ENCODE results near the gene TRDMT1. TPM values are rescaled to one million over a fixed set of nuclear protein-coding genes. Genes with fewer than 3 reads are reported as not detected.

The TRDMT1 gene
- total RNA-seq, 3 donors from 2014 or later: 5.8 to 18.6 (median 13.4) TPM

DNA sequence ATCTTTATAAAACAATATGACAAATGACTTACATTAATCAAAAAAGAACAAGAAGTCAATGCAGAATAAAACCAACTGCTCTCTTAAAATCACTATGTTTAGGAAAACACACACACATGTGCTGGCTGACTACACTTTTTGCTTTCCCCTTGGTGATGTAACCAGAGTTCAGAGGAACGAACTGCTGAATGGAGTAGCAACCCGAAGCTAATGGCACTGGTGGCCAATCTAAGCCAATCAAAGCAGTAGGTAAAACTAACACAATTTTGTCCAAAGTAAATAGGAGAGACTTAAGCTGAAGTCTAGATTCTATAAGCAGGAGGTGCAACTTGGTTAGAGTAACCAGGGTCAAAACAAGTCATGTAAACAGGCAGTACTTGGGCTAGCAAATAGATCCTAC lies 38.6 kb downstream of the TRDMT1 start:
- Histone ChIP-seq H3K27me3 (no peaks in the 10 kb centered on the region), H3K9me3 (no peaks in the 10 kb centered on the region), H3K36me3 (no peaks in the 10 kb centered on the region), H3K4me1 (no peaks in the 10 kb centered on the region), H3K4me3 (no peak overlapping the region), H3K27ac (no peak overlapping the region)
- no peak for DNase-seq (ENCODE audit: low spot score in 2 of 2)
- TF ChIP-seq POLR2AphosphoS5 (IDR thresholded peaks at IDR 0.05) (no peak), POLR2A (IDR thresholded peaks at IDR 0.05) (no peak), CTCF (IDR thresholded peaks at IDR 0.05) (no peak)
- intact Hi-C loops (cut with DNase I; ENCODE audit: low total_unique reads): no loop called here

DNA sequence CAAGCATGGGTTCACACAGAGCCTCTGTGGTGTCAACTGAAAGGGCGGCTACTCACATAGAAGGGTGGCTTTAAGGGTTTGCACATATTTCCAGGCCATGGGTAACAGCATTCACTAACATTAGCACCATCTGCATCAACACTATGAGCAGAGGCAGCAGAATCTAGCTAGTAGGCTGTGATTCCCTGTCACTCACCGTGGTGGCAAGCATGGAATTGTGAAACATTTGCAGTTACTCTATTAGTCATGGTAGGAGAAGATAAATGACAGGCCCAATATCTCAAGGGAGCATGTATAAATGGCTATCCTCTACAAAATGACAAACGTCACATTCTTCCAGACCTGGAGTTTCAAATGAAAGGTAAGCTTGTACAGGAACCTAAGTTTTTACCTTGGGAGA lies 39.7 kb downstream of the TRDMT1 start:
- Histone ChIP-seq H3K27ac (no peak overlapping the region), H3K4me3 (no peak overlapping the region), H3K9me3 (no peaks in the 10 kb centered on the region), H3K4me1 (no peaks in the 10 kb centered on the region), H3K36me3 (no peaks in the 10 kb centered on the region), H3K27me3 (no peaks in the 10 kb centered on the region)
- no peak for TF ChIP-seq POLR2AphosphoS5 (IDR thresholded peaks at IDR 0.05)
- no peak for TF ChIP-seq CTCF (IDR thresholded peaks at IDR 0.05)
- no peak for TF ChIP-seq POLR2A (IDR thresholded peaks at IDR 0.05)
- DNase-seq (ENCODE audit: low spot score in 2 of 2): no peak
- intact Hi-C loops (cut with DNase I; ENCODE audit: low total_unique reads): no loop called here

DNA sequence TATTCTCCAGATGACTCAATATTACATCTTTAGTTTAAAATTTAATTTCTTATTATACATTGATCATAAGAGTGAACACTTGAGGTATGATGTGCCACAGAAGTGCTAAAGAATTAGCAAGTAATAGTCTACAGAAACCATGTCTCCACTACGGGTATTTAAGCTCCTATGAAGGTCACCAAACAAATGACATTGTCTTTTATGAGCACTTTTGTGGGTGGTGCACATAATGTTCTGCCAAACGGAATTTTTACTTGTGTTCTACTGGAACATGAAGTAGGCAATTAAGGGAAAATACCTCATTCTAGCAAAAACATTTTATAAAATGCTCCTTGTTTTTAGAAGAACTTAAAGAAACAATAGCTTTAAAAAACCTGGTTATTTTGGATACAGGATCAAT lies 44.4 kb downstream of the TRDMT1 start:
- no peak for TF ChIP-seq CTCF (IDR thresholded peaks at IDR 0.05)
- Histone ChIP-seq H3K9me3 (no peaks in the 10 kb centered on the region), H3K4me3 (no peak overlapping the region), H3K27me3 (no peaks in the 10 kb centered on the region), H3K27ac (no peak overlapping the region), H3K36me3 (no peaks in the 10 kb centered on the region), H3K4me1 (no peaks in the 10 kb centered on the region)
- DNase-seq (ENCODE audit: low spot score in 2 of 2): no peak
- intact Hi-C loops (cut with DNase I; ENCODE audit: low total_unique reads): no loop called here

- Histone ChIP-seq H3K27ac (no peak overlapping the region), H3K4me1 (no peaks in the 10 kb centered on the region), H3K27me3 (no peaks in the 10 kb centered on the region), H3K9me3 (no peaks in the 10 kb centered on the region), H3K4me3 (no peak overlapping the region), H3K36me3 (no peaks in the 10 kb centered on the region)
- TF ChIP-seq POLR2A (IDR thresholded peaks at IDR 0.05): no peak
- DNase-seq (ENCODE audit: low spot score in 2 of 2): no peak
- intact Hi-C loops (cut with DNase I; ENCODE audit: low total_unique reads): no loop called here
These were observed 45.6 kb downstream of the TRDMT1 start for GRCh38 chr10:17155826-17156225.

DNA sequence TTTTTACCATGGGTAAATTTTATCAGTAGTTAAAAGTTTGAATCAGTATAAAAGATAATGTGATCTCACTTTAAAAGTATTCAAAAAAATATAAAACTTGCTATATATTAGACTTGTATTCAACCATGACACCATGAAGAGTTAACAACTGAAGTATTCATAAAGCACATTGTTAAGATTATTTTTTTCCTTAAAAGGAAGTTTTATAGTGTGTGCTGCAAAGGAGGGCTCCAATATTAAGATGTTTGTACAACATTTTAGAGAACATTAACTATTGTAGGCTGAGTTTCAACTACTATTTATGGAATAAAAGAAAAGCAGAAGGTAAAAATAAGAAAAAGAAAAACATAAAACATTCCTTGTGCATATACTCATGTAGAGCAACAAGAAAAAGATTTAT lies 47.4 kb downstream of the TRDMT1 start:
- no peak for DNase-seq (ENCODE audit: low spot score in 2 of 2)
- no peaks in the 10 kb centered on the region for H3K27me3 ChIP-seq
- no peaks in the 10 kb centered on the region for H3K4me1 ChIP-seq
- H3K4me3 ChIP-seq: no peak overlapping the region
- no peaks in the 10 kb centered on the region for H3K36me3 ChIP-seq
- no peak for TF ChIP-seq POLR2AphosphoS5 (IDR thresholded peaks at IDR 0.05)
- TF ChIP-seq CTCF (IDR thresholded peaks at IDR 0.05): no peak
- TF ChIP-seq POLR2A (IDR thresholded peaks at IDR 0.05): no peak
- intact Hi-C loops (cut with DNase I; ENCODE audit: low total_unique reads): no loop called here
- no peak overlapping the region for H3K27ac ChIP-seq
- H3K9me3 ChIP-seq: no peaks in the 10 kb centered on the region

GRCh38 chr10:17153321-17153720 lies 48.2 kb downstream of the TRDMT1 start:
- H3K4me1 ChIP-seq: no peaks in the 10 kb centered on the region
- intact Hi-C loops (cut with DNase I; ENCODE audit: low total_unique reads): no loop called here
- no peak overlapping the region for H3K27ac ChIP-seq

More at GRCh38 chr10:17153321-17153720, 48.2 kb downstream of the TRDMT1 start:
- no peak for DNase-seq (ENCODE audit: low spot score in 2 of 2)
- no peaks in the 10 kb centered on the region for H3K27me3 ChIP-seq
- H3K36me3 ChIP-seq: no peaks in the 10 kb centered on the region
- no peak overlapping the region for H3K4me3 ChIP-seq
- no peaks in the 10 kb centered on the region for H3K9me3 ChIP-seq
- no peak for TF ChIP-seq POLR2A (IDR thresholded peaks at IDR 0.05)
- no peak for TF ChIP-seq CTCF (IDR thresholded peaks at IDR 0.05)
- no peak for TF ChIP-seq POLR2AphosphoS5 (IDR thresholded peaks at IDR 0.05)

All from breast epithelium (tissue), 4 donors.